D721Med (cell line): ENCODE measurements around the gene SDSL.

Experiments
- DNase-seq: peaks from one replicate; pipeline ENCODE4 v3.0.0; 2011; ENCODE audit warnings: low spot score; ENCODE audit not compliant: insufficient read length
- FAIRE-seq: peaks from 2 replicates; lab custom pipeline; 2011; peaks lifted over from hg19 to GRCh38; lab: Jason Lieb, UNC
- TF ChIP-seq, protein P1 (sequence below): IDR thresholded peaks from 2 replicates; pipeline ENCODE4 v1.5.1; 2012; ENCODE audit warnings: mild to moderate bottlenecking, control low read depth; ENCODE audit not compliant: insufficient read depth; ENCODE audit errors: missing control alignments

The SDSL gene

GRCh38 chr12:113438523-113439300 is 16.5 kb downstream of the SDSL start:
- DNase-seq (no peak), FAIRE-seq (no peak)
- TF ChIP-seq, protein P1, sequence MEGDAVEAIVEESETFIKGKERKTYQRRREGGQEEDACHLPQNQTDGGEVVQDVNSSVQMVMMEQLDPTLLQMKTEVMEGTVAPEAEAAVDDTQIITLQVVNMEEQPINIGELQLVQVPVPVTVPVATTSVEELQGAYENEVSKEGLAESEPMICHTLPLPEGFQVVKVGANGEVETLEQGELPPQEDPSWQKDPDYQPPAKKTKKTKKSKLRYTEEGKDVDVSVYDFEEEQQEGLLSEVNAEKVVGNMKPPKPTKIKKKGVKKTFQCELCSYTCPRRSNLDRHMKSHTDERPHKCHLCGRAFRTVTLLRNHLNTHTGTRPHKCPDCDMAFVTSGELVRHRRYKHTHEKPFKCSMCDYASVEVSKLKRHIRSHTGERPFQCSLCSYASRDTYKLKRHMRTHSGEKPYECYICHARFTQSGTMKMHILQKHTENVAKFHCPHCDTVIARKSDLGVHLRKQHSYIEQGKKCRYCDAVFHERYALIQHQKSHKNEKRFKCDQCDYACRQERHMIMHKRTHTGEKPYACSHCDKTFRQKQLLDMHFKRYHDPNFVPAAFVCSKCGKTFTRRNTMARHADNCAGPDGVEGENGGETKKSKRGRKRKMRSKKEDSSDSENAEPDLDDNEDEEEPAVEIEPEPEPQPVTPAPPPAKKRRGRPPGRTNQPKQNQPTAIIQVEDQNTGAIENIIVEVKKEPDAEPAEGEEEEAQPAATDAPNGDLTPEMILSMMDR: no peak

DNA sequence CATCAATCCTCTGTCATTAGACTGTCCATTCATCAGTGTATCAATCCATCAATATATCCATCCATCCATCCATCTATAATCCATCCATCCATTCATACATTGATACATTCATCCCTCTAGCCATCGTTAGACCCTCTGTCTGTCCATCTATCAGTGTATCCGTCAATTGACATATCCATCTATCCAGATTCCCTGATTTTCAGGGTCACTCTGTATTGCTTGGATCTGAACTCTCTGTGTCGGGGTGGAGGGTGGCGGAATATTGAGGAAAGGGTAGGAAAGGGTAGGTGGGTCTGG is 17.1 kb downstream of the SDSL start:
- DNase-seq (no peak), FAIRE-seq (no peak)
- TF ChIP-seq, protein P1: no peak

GRCh38 chr12:113439606-113440030 is 17.4 kb downstream of the SDSL start:
- FAIRE-seq: no peak
- TF ChIP-seq, protein P1: peak; percentile 53
- DNase-seq: peak; percentile 62

DNA sequence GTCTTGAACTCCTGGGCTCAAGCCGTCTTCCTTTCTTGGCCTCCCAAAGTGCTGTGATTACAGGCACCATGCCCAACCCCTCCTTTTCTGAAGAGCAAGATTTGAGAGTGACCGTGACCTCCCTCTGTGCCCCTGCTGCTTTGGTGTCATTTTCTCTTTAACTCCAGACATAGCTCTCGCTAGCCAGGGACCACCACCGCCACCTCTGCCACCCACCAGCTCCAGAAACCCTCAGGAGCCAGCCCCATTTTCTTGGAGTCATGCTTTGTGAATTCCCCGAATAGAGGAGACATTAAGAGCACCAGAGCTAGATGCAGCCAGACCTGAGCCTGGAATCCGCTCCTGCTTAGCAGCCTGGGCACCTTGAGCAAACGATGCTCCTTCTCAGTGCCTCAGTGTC is 18.2 kb downstream of the SDSL start:
- TF ChIP-seq, protein P1: no peak
- FAIRE-seq (no peak), DNase-seq (no peak)

GRCh38 chr12:113440947-113441782 is 19.0 kb downstream of the SDSL start:
- no peak for FAIRE-seq
- DNase-seq: no peak
- TF ChIP-seq, protein P1: no peak

- no peak for FAIRE-seq
- no peak for DNase-seq
- TF ChIP-seq, protein P1: no peak
These were observed 20.9 kb downstream of the SDSL start for GRCh38 chr12:113443030-113443539.
